BJ (cell line): ENCODE results near the gene LY86. TPM values are rescaled to one million over a fixed set of nuclear protein-coding genes. Genes with fewer than 3 reads are reported as not detected.

Experiments used
- CTCF ChIA-PET: fragments of 350-600 bp; formaldehyde crosslinking; extraction: SDS; loops from one replicate; lab custom pipeline; 2021; ENCODE audit warnings: antibody characterized with exemption, inconsistent platforms; lab: Yijun Ruan, JAX
- POLR2A ChIA-PET: fragments of 300-600 bp; sonication (Branson Sonifier 250); formaldehyde crosslinking; extraction: SDS; loops from one replicate; lab custom pipeline; 2021; ENCODE audit warnings: antibody characterized with exemption; lab: Charles Lee
- DNase-seq: peaks from one replicate; pipeline ENCODE4 v3.0.0-alpha.2; 2011; ENCODE audit warnings: low read depth
- H3K27me3 ChIP-seq: 2 replicates; pipeline ENCODE4 v1.6.0; 2011; ENCODE audit warnings: low read length; ENCODE audit not compliant: control insufficient read depth, insufficient read depth
- H3K36me3 ChIP-seq: 2 replicates; pipeline ENCODE4 v1.5.1; 2011; ENCODE audit warnings: low read length; ENCODE audit not compliant: control insufficient read depth, insufficient read depth
- H3K4me3 ChIP-seq: 2 replicates; pipeline ENCODE4 v1.5.1; 2011; ENCODE audit warnings: low read depth, mild to moderate bottlenecking, control low read depth, low read length
- polyA plus RNA-seq: library from polyadenylated mRNA; depleted of rRNA; stranded (reverse); fragments of >200 nt; gene quantifications from 2 replicates; pipeline ENCODE4 v1.2.3, GENCODE V29; 2011
- TF ChIP-seq, protein P1 (sequence below): IDR thresholded peaks from 2 replicates; pipeline ENCODE4 v1.5.1; 2011; ENCODE audit warnings: low read depth, mild to moderate bottlenecking, control low read depth, inconsistent platforms, low read length, moderate library complexity; ENCODE audit not compliant: insufficient read depth

The LY86 gene
- polyA plus RNA-seq, 1 experiment, result not detected

DNA sequence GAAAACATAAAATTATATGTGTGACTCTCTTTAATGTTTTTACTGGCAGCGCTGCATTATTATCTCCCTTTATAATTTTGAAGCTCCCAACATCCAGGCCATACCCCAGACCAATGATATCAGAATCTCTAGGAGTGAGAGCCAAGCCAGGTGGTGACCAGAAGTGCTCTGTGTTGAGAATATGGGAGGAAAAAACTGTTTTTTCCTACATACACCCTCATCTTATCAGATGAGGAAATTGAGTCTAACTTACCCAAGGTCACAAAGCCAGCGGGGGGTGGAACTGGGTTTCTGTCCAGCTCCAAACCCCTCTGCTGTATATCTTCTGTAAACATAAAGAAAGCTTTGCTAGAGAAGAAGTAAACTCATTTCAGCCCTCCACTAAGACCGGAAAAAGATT lies 42.5 kb downstream of the LY86 start:
- CTCF ChIA-PET, result no interaction called here
- no peak overlapping the region for H3K4me3 ChIP-seq
- no peak for DNase-seq
- H3K27me3 ChIP-seq, result no peaks in the 10 kb centered on the region
- TF ChIP-seq, protein P1, sequence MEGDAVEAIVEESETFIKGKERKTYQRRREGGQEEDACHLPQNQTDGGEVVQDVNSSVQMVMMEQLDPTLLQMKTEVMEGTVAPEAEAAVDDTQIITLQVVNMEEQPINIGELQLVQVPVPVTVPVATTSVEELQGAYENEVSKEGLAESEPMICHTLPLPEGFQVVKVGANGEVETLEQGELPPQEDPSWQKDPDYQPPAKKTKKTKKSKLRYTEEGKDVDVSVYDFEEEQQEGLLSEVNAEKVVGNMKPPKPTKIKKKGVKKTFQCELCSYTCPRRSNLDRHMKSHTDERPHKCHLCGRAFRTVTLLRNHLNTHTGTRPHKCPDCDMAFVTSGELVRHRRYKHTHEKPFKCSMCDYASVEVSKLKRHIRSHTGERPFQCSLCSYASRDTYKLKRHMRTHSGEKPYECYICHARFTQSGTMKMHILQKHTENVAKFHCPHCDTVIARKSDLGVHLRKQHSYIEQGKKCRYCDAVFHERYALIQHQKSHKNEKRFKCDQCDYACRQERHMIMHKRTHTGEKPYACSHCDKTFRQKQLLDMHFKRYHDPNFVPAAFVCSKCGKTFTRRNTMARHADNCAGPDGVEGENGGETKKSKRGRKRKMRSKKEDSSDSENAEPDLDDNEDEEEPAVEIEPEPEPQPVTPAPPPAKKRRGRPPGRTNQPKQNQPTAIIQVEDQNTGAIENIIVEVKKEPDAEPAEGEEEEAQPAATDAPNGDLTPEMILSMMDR, result no peak
- no peaks in the 10 kb centered on the region for H3K36me3 ChIP-seq
- POLR2A ChIA-PET, result no interaction called here

DNA sequence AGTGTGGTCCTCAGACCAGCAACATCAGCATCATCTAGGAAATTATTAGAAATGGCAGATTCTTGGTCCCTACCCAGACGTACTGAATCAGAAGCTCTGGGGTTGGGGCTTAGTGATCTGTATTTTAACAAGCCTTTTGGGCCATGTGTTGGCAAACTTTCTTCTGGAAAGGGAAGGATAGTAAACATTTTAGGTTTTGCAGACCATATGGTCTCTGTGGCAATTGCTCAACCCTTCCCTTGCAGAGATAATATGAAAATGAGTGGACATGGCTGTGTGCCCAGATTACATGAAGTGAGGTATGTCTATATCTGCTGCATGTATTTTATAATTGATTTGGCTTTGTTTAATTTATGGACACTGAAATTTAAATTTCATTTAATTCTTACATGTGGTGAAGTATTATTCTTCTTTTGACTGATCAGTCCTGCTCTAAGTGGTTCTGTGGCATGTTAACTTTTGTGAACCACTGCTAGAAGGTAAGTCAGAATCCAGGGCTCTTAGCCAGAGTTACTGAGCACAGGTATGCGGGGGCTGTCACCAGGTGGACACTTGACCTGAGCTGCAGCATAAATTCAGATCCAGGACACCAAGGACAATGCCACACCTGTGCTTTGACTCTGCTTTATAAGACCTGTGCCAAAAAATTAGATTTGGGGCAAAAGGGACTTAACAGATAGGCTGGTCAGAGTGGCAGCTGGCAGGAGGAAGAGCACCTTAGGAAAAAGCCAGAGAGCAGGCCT lies 43.2 kb downstream of the LY86 start:
- POLR2A ChIA-PET, result no interaction called here
- no peaks in the 10 kb centered on the region for H3K36me3 ChIP-seq
- no peaks in the 10 kb centered on the region for H3K27me3 ChIP-seq
- H3K4me3 ChIP-seq, result no peak overlapping the region
- TF ChIP-seq, protein P1, result no peak
- CTCF ChIA-PET, result no interaction called here
- peak; percentile 5 for DNase-seq

DNA sequence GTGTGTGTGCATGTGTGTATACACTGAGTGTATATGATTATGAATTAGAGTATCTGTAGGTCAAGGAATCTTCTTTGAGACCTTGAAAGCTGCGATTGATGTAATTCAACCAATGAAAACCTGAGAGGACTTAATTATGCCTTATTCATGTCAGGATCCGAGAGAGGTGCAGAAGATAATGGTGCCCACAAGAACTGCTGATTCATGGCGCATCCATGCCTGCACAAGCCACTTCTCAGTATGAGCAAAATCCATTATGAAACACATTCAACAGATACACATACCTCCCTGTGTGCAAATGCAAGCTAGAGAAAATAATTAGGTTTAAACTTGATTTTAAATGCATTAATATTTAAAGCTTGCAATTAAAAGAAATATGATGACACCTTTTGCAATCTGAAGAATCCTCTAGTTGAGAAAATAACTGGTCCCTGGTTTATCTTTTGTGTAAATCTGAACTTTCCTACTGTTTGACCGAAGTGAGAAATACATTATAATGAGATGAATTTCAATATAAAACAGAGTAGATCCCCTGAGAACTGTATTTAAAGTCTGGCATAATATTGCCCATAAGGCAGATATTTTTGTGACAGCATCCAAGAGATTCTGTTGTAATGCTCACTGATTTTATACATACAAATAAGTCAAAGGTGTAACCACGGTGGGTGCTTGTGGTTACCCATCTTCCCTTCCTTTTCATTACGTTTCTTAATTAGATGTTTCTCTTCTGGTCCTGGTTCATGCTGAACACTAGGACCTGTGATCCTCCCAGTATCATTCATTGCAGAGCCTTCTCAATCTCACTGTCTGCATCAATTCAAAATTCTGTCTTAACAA lies 45.6 kb downstream of the LY86 start:
- CTCF ChIA-PET, result no interaction called here
- no peaks in the 10 kb centered on the region for H3K36me3 ChIP-seq
- H3K27me3 ChIP-seq, result no peaks in the 10 kb centered on the region
- POLR2A ChIA-PET, result no interaction called here
- DNase-seq, result no peak
- H3K4me3 ChIP-seq, result no peak overlapping the region
- TF ChIP-seq, protein P1, result no peak

DNA sequence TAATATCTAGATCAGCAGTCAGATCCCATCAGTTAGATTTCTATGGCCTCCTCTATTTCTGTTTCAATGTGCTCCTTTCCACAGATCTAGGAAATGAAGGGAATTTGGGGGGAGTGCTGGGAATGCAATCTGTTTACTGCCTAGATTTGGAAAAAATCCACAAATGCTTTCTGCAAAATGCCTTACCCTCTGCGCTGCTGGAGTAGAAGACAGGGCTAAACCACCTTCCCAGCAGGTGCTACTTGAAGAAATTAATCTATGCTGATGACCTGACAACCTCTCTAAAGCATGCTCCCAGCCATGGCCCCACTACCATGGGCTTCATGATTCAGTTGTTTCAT lies 46.2 kb downstream of the LY86 start:
- ChIA-PET POLR2A (no interaction called here), CTCF (no interaction called here)
- TF ChIP-seq, protein P1, result no peak
- DNase-seq, result no peak
- Histone ChIP-seq H3K36me3 (no peaks in the 10 kb centered on the region), H3K4me3 (no peak overlapping the region), H3K27me3 (no peaks in the 10 kb centered on the region)

DNA sequence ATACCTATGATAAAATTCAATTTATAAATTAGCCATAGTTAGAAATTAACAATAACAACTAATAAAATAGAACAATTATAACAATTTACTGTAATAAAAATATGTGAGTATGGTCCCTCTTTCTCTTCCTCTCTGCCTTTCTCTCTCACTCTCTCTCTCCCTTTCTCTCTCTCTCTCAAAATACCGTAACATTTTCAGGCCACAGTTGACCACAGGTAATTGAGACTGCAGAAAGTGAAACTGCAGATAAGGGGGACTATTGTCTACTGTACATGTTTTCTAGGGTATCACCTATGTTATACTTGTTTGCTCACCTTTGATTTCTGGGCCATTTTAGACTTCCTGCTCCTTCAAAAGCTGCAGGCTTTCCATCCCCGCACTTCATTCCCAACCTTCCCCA lies 46.8 kb downstream of the LY86 start:
- ChIA-PET CTCF (no interaction called here), POLR2A (no interaction called here)
- TF ChIP-seq, protein P1, result no peak

More for the DNA sequence above, 46.8 kb downstream of the LY86 start:
- no peak for DNase-seq
- Histone ChIP-seq H3K27me3 (no peaks in the 10 kb centered on the region), H3K4me3 (no peak overlapping the region), H3K36me3 (no peaks in the 10 kb centered on the region)
